Right cardiac atrium (tissue), 5 donors: ENCODE results near the gene RRM1. TPM values are rescaled to one million over a fixed set of nuclear protein-coding genes. Genes with fewer than 3 reads are reported as not detected.

ENCODE experiments used
- ATAC-seq, 2 donors: fragments of 200-7000 bp; cut with Tn5 transposase; one replicate each; pipeline versions ENCODE4 v1.8.0 to v1.9.1; 2020; ENCODE audit warnings: moderate library complexity in 2 of 2, mild to moderate bottlenecking in 1 of 2
- DNase-seq, 3 donors: peaks; one replicate each; pipeline ENCODE4 v3.0.0-alpha.2; 2020
- H3K27ac ChIP-seq: one replicate; pipeline ENCODE4 v1.5.1; 2013; ENCODE audit warnings: mild to moderate bottlenecking, low read length, control low read depth, moderate library complexity
- H3K27me3 ChIP-seq: one replicate; pipeline ENCODE4 v1.6.1; 2013; ENCODE audit not compliant: control insufficient read depth, insufficient read depth
- H3K4me1 ChIP-seq: one replicate; pipeline ENCODE4 v1.6.1; 2013; ENCODE audit warnings: low read length; ENCODE audit not compliant: control insufficient read depth, insufficient read depth
- H3K4me3 ChIP-seq: one replicate; pipeline ENCODE4 v1.5.1; 2013; ENCODE audit warnings: low read length, control low read depth
- H3K9me3 ChIP-seq: one replicate; pipeline ENCODE4 v1.6.1; 2013; ENCODE audit warnings: low read length; ENCODE audit not compliant: control insufficient read depth
- WGBS: extraction: QIAGEN DNeasy Blood & Tissue Kit; methylation state at CpG from one replicate; pipeline ENCODE4 v1.1.7; 2013; 5-methylcytosine and 5-hydroxymethylcytosine counted together
- intact Hi-C, 4 donors: fragments of 100-400 bp; cut with DNase I; formaldehyde crosslinking; loops; one replicate each; pipeline versions ENCODE4 v1.11.0 to v1.14.0; 2022 to 2023
- polyA plus RNA-seq: library from polyadenylated mRNA; stranded (reverse); fragments of 200-250 nt; gene quantifications from one replicate; pipeline ENCODE4 v1.2.3, GENCODE V29; 2013
- total RNA-seq, 4 donors: library from RNA; stranded (reverse); fragmentation: NEBNext Ultra II Directional; extraction: Animal tissue kit (Norgen Biotek cat#: 25700); gene quantifications; one replicate each; pipeline ENCODE4 v1.2.1, GENCODE V29; 2021
- donor health status: healthy with polysubstance abuse.
- donor health status: DM: no; HTN: yes; CAD: no.
- donor health status: DM: no; HTN: no; CAD: no.
- donor health status: DM: no; HTN: yes; CAD: no; lungs with severe emphysema.
- donor health status: DM: yes; HTN: yes; CAD: no.

The RRM1 gene
- total and polyA plus RNA-seq, 5 donors, result 11.9 to 29.0 (median 26.4) TPM

GRCh38 chr11:4083198-4083597 lies 11.4 kb upstream of the RRM1 start:
- no peaks in the 10 kb centered on the region for H3K4me1 ChIP-seq
- no peak overlapping the region for H3K27ac ChIP-seq
- no peaks in the 10 kb centered on the region for H3K9me3 ChIP-seq
- DNase-seq (no peak), ATAC-seq (no peak)
- H3K27me3 ChIP-seq, result no peaks in the 10 kb centered on the region
- intact Hi-C loops, result no loop called here
- 82% methylated on average over 9 of the region's 9 CpGs for WGBS
- no peak overlapping the region for H3K4me3 ChIP-seq

DNA sequence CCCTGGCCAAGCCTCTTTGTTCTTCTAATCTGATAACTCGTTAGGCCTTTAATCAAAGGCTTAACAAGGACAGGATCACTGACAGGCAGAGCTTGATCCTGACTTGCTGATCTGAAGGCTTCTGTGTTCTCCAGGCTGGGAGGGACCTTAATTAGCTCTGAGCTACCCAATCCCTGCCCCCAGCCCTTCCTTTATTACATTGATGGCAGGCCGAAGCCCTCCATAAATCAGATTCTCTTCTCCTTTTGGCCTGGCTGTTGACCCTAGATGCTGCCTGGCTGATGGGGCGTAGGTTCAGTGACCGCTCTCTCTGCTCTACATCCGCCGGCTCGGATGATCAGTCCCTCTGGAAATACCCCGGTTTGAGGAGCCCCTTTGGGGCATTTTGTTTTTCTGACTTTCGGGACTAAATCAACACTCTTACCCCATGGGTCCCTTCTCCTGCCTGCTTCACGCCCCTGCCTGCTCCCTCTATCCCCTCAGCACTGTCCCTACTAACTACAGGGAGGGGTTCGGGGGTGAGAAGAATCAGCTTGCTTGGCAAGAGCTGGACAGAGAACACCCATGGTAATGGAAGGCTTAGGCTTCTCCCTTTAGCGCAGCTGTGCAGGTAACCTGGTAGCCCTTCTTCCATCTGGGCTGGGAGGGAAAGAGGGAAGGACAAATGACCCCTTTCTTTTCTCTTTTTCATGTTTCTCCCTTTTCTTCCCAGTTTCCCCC lies 10.0 kb upstream of the RRM1 start:
- no peak overlapping the region for H3K27ac ChIP-seq
- H3K27me3 ChIP-seq, result no peaks in the 10 kb centered on the region
- no peak for DNase-seq
- intact Hi-C loops, result no loop called here
- H3K9me3 ChIP-seq, result no peaks in the 10 kb centered on the region
- H3K4me1 ChIP-seq, result no peaks in the 10 kb centered on the region
- no peak overlapping the region for H3K4me3 ChIP-seq
- 90% methylated on average over 12 of the region's 12 CpGs for WGBS
- no peak for ATAC-seq

GRCh38 chr11:4085575-4085974 lies 9.0 kb upstream of the RRM1 start:
- no peak overlapping the region for H3K27ac ChIP-seq
- H3K4me3 ChIP-seq, result no peak overlapping the region
- DNase-seq (no peak), ATAC-seq (no peak)
- H3K4me1 ChIP-seq, result no peaks in the 10 kb centered on the region
- H3K9me3 ChIP-seq, result no peaks in the 10 kb centered on the region
- intact Hi-C loops, result no loop called here
- no peaks in the 10 kb centered on the region for H3K27me3 ChIP-seq

GRCh38 chr11:4086575-4087353 lies 7.8 kb upstream of the RRM1 start:
- no peak for DNase-seq
- Histone ChIP-seq H3K27me3 (no peaks in the 10 kb centered on the region), H3K27ac (no peak overlapping the region), H3K9me3 (no peaks in the 10 kb centered on the region), H3K4me1 (no peaks in the 10 kb centered on the region), H3K4me3 (no peak overlapping the region)
- intact Hi-C loops, result no loop called here
- 85% methylated on average over 8 of the region's 8 CpGs for WGBS
- no peak for ATAC-seq

GRCh38 chr11:4087551-4087950 lies 7.0 kb upstream of the RRM1 start:
- intact Hi-C loops, result no loop called here
- H3K9me3 ChIP-seq, result no peaks in the 10 kb centered on the region
- no peaks in the 10 kb centered on the region for H3K27me3 ChIP-seq
- no peak overlapping the region for H3K27ac ChIP-seq
- 91% methylated on average over 5 of the region's 5 CpGs for WGBS
- H3K4me3 ChIP-seq, result no peak overlapping the region
- H3K4me1 ChIP-seq, result no peaks in the 10 kb centered on the region
- ATAC-seq (no peak), DNase-seq (no peak)

GRCh38 chr11:4090258-4090657 lies 4.3 kb upstream of the RRM1 start:
- intact Hi-C loops, result no loop called here
- Histone ChIP-seq H3K4me3 (no peak overlapping the region), H3K27ac (no peak overlapping the region), H3K9me3 (no peaks in the 10 kb centered on the region), H3K4me1 (no peaks in the 10 kb centered on the region), H3K27me3 (no peaks in the 10 kb centered on the region)
- WGBS, result 77% methylated on average over 2 of the region's 2 CpGs
- ATAC-seq (no peak), DNase-seq (no peak)

DNA sequence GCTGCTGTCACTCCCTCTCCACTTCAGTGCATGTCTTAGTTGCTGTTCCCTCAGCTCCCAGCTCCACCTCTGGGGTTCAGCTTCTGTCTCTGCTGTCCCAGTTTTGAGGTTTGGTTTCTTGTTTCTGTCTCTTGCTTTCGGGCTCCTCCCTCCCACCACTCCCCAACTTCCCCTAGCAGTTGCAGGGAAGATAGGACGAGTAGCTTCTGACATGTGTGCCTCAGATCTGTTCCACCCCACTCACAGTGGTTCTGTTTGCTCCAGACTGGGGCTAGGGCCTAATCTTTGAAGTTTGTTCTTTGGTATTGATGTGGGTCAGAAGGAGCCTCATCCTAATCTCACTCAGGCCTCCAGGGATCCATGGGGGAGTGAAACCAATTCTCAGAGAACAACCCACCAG lies 2.6 kb upstream of the RRM1 start:
- DNase-seq, result no peak

GRCh38 chr11:4093519-4094347 lies 866 bp upstream of the RRM1 start:
- no peak for DNase-seq
- peak overlapping the region; percentile 84 for H3K27ac ChIP-seq
- H3K4me1 ChIP-seq, result no peaks in the 10 kb centered on the region
- peak in 1 of 2 donors; percentile 1 for ATAC-seq
- no peaks in the 10 kb centered on the region for H3K27me3 ChIP-seq
- 70% methylated on average over 25 of the region's 25 CpGs for WGBS
- peak overlapping the region; percentile 73 for H3K4me3 ChIP-seq
- intact Hi-C loops, result no loop called here
- H3K9me3 ChIP-seq, result no peaks in the 10 kb centered on the region

More for the DNA sequence above, 2.6 kb upstream of the RRM1 start:
- Histone ChIP-seq H3K27ac (no peak overlapping the region), H3K4me1 (no peaks in the 10 kb centered on the region), H3K9me3 (no peaks in the 10 kb centered on the region), H3K4me3 (no peak overlapping the region), H3K27me3 (no peaks in the 10 kb centered on the region)
- no peak for ATAC-seq
- intact Hi-C loops, result no loop called here
- 43% methylated on average over 2 of the region's 2 CpGs for WGBS

GRCh38 chr11:4095509-4096230 lies 1.1 kb downstream of the RRM1 start:
- ATAC-seq, result no peak
- Histone ChIP-seq H3K9me3 (no peaks in the 10 kb centered on the region), H3K27me3 (no peaks in the 10 kb centered on the region), H3K27ac (peak overlapping the region; percentile 66), H3K4me1 (no peaks in the 10 kb centered on the region), H3K4me3 (peak overlapping the region; percentile 73)
- intact Hi-C loops, result no loop called here
- DNase-seq, result no peak
- WGBS, result 18% methylated on average over 10 of the region's 10 CpGs

DNA sequence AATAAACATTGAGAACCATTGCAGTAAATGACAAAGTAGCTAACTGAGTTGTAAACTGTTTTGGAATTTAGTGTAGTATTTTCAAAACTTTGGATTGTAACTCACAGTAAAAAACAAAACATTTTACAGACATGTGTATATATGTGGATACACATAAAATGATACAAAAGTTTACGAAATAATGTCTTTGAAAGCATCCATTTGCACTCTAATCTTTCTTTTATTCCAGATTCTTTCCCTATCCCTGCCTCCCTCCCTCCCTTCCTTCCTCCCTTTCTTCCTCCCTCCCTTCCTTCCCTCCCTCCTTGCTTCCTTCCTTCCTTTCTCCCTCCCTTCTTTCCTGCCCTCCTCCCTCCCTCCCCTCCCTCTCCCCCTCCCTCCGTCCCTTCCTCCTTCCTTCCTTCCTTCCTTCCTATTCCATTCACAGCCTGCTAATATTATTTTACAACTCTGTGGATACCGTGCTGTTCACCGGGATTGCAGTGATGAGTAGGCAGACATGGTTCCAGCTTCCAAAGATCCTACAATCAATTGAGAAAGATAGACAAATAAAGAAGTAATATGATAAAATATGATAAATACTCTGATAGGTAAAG lies 3.5 kb downstream of the RRM1 start:
- WGBS, result 67% methylated on average over 4 of the region's 4 CpGs
- ATAC-seq (no peak), DNase-seq (no peak)
- no peak overlapping the region for H3K27ac ChIP-seq
- H3K4me1 ChIP-seq, result no peaks in the 10 kb centered on the region
- no peaks in the 10 kb centered on the region for H3K9me3 ChIP-seq
- H3K4me3 ChIP-seq, result no peak overlapping the region
- intact Hi-C loops, result no loop called here
- no peaks in the 10 kb centered on the region for H3K27me3 ChIP-seq
